ENCODE results near the gene KCNQ2.
A peak's percentile ranks its signal among the peaks of the same experiment; 100 is the strongest.
"Not testable (repeated sequence)": the region's sequence is repeated elsewhere in the genome, so short reads cannot be mapped to it uniquely, and the experiment has no call there.

The KCNQ2 gene

GRCh38 chr20:63471981-63472831 lies at the start of gene KCNQ2:
Gene KCNQ2, minus strand, starts transcription at chr20:63472655. Its CDS starts 192 bp downstream, at chr20:63472463.
- DNase-seq (ENCODE audit: low spot score), result no peak
- no peak for FAIRE-seq

- no peak for FAIRE-seq
- no peak for DNase-seq (ENCODE audit: low spot score)
Observed at GRCh38 chr20:63521602-63522001, 49.1 kb upstream of the KCNQ2 start.

- FAIRE-seq (no peak), DNase-seq (ENCODE audit: low spot score) (peak; percentile 40)
Observed at GRCh38 chr20:63520934-63521601, 48.6 kb upstream of the KCNQ2 start.

- no peak for FAIRE-seq
Observed at GRCh38 chr20:63520504-63520933, 48.1 kb upstream of the KCNQ2 start, which contains the start of gene PPDPF. Gene PPDPF, plus strand, starts transcription at chr20:63520765. Its CDS starts 544 bp downstream, at chr20:63521309.

GRCh38 chr20:63519668-63520503 lies 47.4 kb upstream of the KCNQ2 start:
- no peak for FAIRE-seq

More at GRCh38 chr20:63520504-63520933, 48.1 kb upstream of the KCNQ2 start, which contains the start of gene PPDPF:
- peak; percentile 58 for DNase-seq (ENCODE audit: low spot score)

GRCh38 chr20:63518946-63519667 lies 46.7 kb upstream of the KCNQ2 start:
- no peak for FAIRE-seq
- DNase-seq (ENCODE audit: low spot score), result no peak

More at GRCh38 chr20:63519668-63520503, 47.4 kb upstream of the KCNQ2 start:
- DNase-seq (ENCODE audit: low spot score), result no peak

GRCh38 chr20:63518351-63518861 lies 46.0 kb upstream of the KCNQ2 start:
- FAIRE-seq, result no peak

GRCh38 chr20:63517376-63518309 lies 45.2 kb upstream of the KCNQ2 start:
- FAIRE-seq, result no peak
- DNase-seq (ENCODE audit: low spot score), result no peak

More at GRCh38 chr20:63518351-63518861, 46.0 kb upstream of the KCNQ2 start:
- no peak for DNase-seq (ENCODE audit: low spot score)

GRCh38 chr20:63514520-63514919 lies 42.1 kb upstream of the KCNQ2 start:
- not testable (repeated sequence) for DNase-seq (ENCODE audit: low spot score); FAIRE-seq

- FAIRE-seq (no peak), DNase-seq (ENCODE audit: low spot score) (no peak)
Observed at GRCh38 chr20:63513207-63513606, 40.8 kb upstream of the KCNQ2 start.

- FAIRE-seq (no peak), DNase-seq (ENCODE audit: low spot score) (no peak)
Observed at GRCh38 chr20:63509088-63509564, 36.7 kb upstream of the KCNQ2 start.

GRCh38 chr20:63508072-63508768 lies 35.8 kb upstream of the KCNQ2 start:
- FAIRE-seq, result no peak
- DNase-seq (ENCODE audit: low spot score), result no peak

GRCh38 chr20:63507083-63507743 lies 34.8 kb upstream of the KCNQ2 start:
- no peak for FAIRE-seq
- no peak for DNase-seq (ENCODE audit: low spot score)

GRCh38 chr20:63505723-63506122 lies 33.3 kb upstream of the KCNQ2 start:
- FAIRE-seq, result no peak

GRCh38 chr20:63505281-63505680 lies 32.8 kb upstream of the KCNQ2 start:
- FAIRE-seq, result no peak
- no peak for DNase-seq (ENCODE audit: low spot score)

More at GRCh38 chr20:63505723-63506122, 33.3 kb upstream of the KCNQ2 start:
- DNase-seq (ENCODE audit: low spot score), result no peak

- no peak for DNase-seq (ENCODE audit: low spot score)
- no peak for FAIRE-seq
Observed at GRCh38 chr20:63504642-63505041, 32.2 kb upstream of the KCNQ2 start.

- no peak for FAIRE-seq
Observed at GRCh38 chr20:63503524-63503923, 31.1 kb upstream of the KCNQ2 start.

GRCh38 chr20:63502671-63503172 lies 30.3 kb upstream of the KCNQ2 start:
- DNase-seq (ENCODE audit: low spot score), result no peak
- no peak for FAIRE-seq

More at GRCh38 chr20:63503524-63503923, 31.1 kb upstream of the KCNQ2 start:
- DNase-seq (ENCODE audit: low spot score), result no peak

Measured in RCC 7860 (cell line).